SU-DHL-6 (cell line): Measurements from ENCODE around the gene SIX3.

Source experiments
- H2AFZ ChIP-seq: fragments of 200-600 bp; sonication (generic); 2 replicates; pipeline ENCODE4 v1.6.1; 2014; ENCODE audit warnings: low read depth, mild to moderate bottlenecking, moderate library complexity, mixed read lengths, antibody characterized with exemption, low read length; ENCODE audit not compliant: severe bottlenecking
- H3F3A ChIP-seq: fragments of 200-600 bp; shearing (Covaris generic); 2 replicates; pipeline ENCODE4 v1.6.0; 2016; ENCODE audit warnings: antibody characterized with exemption, mild to moderate bottlenecking; ENCODE audit not compliant: insufficient read depth
- H3K27ac ChIP-seq: fragments of 200-600 bp; sonication (generic); 2 replicates; pipeline ENCODE4 v1.5.1; 2016; ENCODE audit warnings: low read depth, mild to moderate bottlenecking, low read length, moderate library complexity, mixed read lengths
- H3K27me3 ChIP-seq: fragments of 200-600 bp; sonication (generic), shearing (Covaris generic); 2 replicates; pipeline ENCODE4 v1.6.0; 2014; ENCODE audit warnings: mild to moderate bottlenecking, low read length
- H3K36me3 ChIP-seq: fragments of 200-600 bp; sonication (generic); 2 replicates; pipeline ENCODE4 v1.6.1; 2014; ENCODE audit warnings: mild to moderate bottlenecking, low read length, mixed read lengths
- H3K4me2 ChIP-seq: fragments of 300-600, 200-600 bp; shearing (Covaris generic), sonication (generic); 2 replicates; pipeline ENCODE4 v1.6.0; 2014; ENCODE audit warnings: low read length, low read depth, mild to moderate bottlenecking; ENCODE audit not compliant: poor library complexity, severe bottlenecking
- H3K4me3 ChIP-seq: fragments of 200-600 bp; sonication (generic); 2 replicates; pipeline ENCODE4 v1.5.1; 2014; ENCODE audit warnings: antibody characterized with exemption, low read length, mild to moderate bottlenecking, mixed read lengths; ENCODE audit not compliant: insufficient read depth, poor library complexity, severe bottlenecking
- H3K79me2 ChIP-seq: fragments of 200-600 bp; sonication (generic); 2 replicates; pipeline ENCODE4 v1.6.1; 2014; ENCODE audit warnings: mild to moderate bottlenecking, low read length, moderate library complexity; ENCODE audit not compliant: insufficient read depth
- H3K9ac ChIP-seq: fragments of 200-600 bp; sonication (generic); 2 replicates; pipeline ENCODE4 v1.7.0; 2014; ENCODE audit warnings: mild to moderate bottlenecking, low read length
- H3K9me2 ChIP-seq: fragments of 200-600 bp; sonication (generic); replicated peaks from 2 replicates; pipeline ENCODE4 v1.6.1; 2014; ENCODE audit warnings: low read length; ENCODE audit not compliant: insufficient read depth
- H3K9me3 ChIP-seq: fragments of 200-600 bp; sonication (generic); 2 replicates; pipeline ENCODE4 v1.6.1; 2014; ENCODE audit warnings: low read length, mixed read lengths; ENCODE audit not compliant: insufficient read depth
- H4K20me1 ChIP-seq: fragments of 200-600 bp; sonication (generic); 2 replicates; pipeline ENCODE4 v1.6.1; 2014; ENCODE audit warnings: low read depth, mild to moderate bottlenecking, antibody characterized with exemption, low read length, moderate library complexity, mixed read lengths
- EZH2phosphoT487 ChIP-seq: fragments of 200-600 bp; sonication (generic), shearing (Covaris generic); conservative IDR thresholded peaks from 2 replicates; pipeline ENCODE4 v1.6.1; 2018; ENCODE audit warnings: mild to moderate bottlenecking, antibody characterized with exemption, low read length, moderate library complexity, mixed read lengths
- TF ChIP-seq, protein P1 (sequence below): fragments of 200-600 bp; sonication (generic); IDR thresholded peaks from one replicate; pipeline ENCODE4 v1.5.1; 2017; ENCODE audit warnings: antibody characterized with exemption, mild to moderate bottlenecking, low read length, moderate library complexity; ENCODE audit not compliant: insufficient read depth, poor library complexity, severe bottlenecking

The SIX3 gene

DNA sequence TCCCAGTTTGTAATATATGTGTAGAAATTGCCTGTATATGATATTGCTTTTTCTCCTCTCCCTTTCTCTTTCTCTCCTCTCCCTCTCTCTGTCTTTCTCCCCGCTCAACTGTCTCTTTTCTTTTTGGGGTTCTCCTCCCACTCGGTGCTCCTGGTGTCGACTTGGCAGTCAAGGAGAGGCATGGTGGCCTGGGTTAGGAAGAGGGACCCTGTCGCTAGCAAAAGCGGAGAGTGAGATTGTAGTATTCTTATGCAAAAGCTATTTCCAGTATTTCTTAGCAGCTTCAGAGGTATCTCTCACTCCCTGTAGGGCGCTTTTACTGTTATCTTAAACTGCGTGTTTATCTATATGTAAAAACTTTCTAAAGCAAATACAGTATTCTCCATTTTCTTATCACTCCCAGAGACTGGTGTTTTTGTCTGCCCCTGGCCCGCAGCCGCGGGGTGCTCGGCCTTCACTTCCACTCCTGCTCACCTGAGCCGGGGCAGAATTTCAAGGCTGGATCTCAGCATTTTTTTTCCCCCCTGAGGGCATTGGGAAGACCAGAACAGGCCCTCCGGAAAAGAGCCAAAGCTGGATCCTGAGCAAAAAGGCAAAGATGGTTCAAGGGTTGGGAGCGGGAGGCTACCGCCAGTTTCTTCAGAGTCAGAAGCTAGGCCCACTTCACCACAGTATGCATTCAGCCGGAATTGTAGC lies 4.3 kb downstream of the SIX3 start:
- H3K36me3 ChIP-seq, result no peaks in the 10 kb centered on the region
- no peak overlapping the region for H3K4me3 ChIP-seq
- H3K9me2 ChIP-seq, result no peaks in the 10 kb centered on the region
- no peaks in the 10 kb centered on the region for H3F3A ChIP-seq
- H4K20me1 ChIP-seq, result no peaks in the 10 kb centered on the region
- H3K27ac ChIP-seq, result no peak overlapping the region
- no peaks in the 10 kb centered on the region for H3K79me2 ChIP-seq
- no peak overlapping the region for H3K4me2 ChIP-seq
- no peaks in the 10 kb centered on the region for H3K9me3 ChIP-seq
- TF ChIP-seq EZH2phosphoT487, result no peak
- TF ChIP-seq, protein P1, sequence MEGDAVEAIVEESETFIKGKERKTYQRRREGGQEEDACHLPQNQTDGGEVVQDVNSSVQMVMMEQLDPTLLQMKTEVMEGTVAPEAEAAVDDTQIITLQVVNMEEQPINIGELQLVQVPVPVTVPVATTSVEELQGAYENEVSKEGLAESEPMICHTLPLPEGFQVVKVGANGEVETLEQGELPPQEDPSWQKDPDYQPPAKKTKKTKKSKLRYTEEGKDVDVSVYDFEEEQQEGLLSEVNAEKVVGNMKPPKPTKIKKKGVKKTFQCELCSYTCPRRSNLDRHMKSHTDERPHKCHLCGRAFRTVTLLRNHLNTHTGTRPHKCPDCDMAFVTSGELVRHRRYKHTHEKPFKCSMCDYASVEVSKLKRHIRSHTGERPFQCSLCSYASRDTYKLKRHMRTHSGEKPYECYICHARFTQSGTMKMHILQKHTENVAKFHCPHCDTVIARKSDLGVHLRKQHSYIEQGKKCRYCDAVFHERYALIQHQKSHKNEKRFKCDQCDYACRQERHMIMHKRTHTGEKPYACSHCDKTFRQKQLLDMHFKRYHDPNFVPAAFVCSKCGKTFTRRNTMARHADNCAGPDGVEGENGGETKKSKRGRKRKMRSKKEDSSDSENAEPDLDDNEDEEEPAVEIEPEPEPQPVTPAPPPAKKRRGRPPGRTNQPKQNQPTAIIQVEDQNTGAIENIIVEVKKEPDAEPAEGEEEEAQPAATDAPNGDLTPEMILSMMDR, result no peak
- H2AFZ ChIP-seq, result no peak overlapping the region
- no peaks in the 10 kb centered on the region for H3K27me3 ChIP-seq
- no peak overlapping the region for H3K9ac ChIP-seq

GRCh38 chr2:44946372-44947027 lies 5.0 kb downstream of the SIX3 start:
- Histone ChIP-seq H4K20me1 (no peaks in the 10 kb centered on the region), H3K4me3 (no peak overlapping the region), H3K79me2 (no peaks in the 10 kb centered on the region), H3F3A (no peaks in the 10 kb centered on the region), H3K27me3 (no peaks in the 10 kb centered on the region), H3K4me2 (no peak overlapping the region), H3K9me3 (no peaks in the 10 kb centered on the region), H3K9me2 (no peaks in the 10 kb centered on the region), H3K9ac (no peak overlapping the region), H2AFZ (no peak overlapping the region), H3K36me3 (no peaks in the 10 kb centered on the region), H3K27ac (no peak overlapping the region)
- TF ChIP-seq EZH2phosphoT487, result no peak
- TF ChIP-seq, protein P1, result no peak

GRCh38 chr2:44947028-44947375 lies 5.5 kb downstream of the SIX3 start:
- Histone ChIP-seq H3K4me3 (no peak overlapping the region), H3K27me3 (no peaks in the 10 kb centered on the region), H3K9me3 (no peaks in the 10 kb centered on the region), H3K79me2 (no peaks in the 10 kb centered on the region), H4K20me1 (no peaks in the 10 kb centered on the region), H3K9me2 (no peaks in the 10 kb centered on the region), H3K9ac (no peak overlapping the region), H2AFZ (no peak overlapping the region), H3K4me2 (no peak overlapping the region), H3K27ac (no peak overlapping the region), H3F3A (no peaks in the 10 kb centered on the region), H3K36me3 (no peaks in the 10 kb centered on the region)
- TF ChIP-seq, protein P1, result no peak
- TF ChIP-seq EZH2phosphoT487, result no peak
